GM23338 (cell line): Measurements from ENCODE around the gene STON2. TPM values are rescaled to one million over a fixed set of nuclear protein-coding genes. Genes with fewer than 3 reads are reported as not detected.

Source experiments
- ATAC-seq: fragments of 200-7000 bp; cut with Tn5 transposase; 3 replicates; pipeline ENCODE4 v1.9.1; 2020
- DNase-seq: peaks from one replicate; pipeline ENCODE4 v3.0.0-alpha.2; 2015; ENCODE audit warnings: low spot score
- H2AFZ ChIP-seq: fragments of 200-600 bp; sonication (generic); 2 replicates; pipeline ENCODE4 v1.8.0; 2016; ENCODE audit warnings: antibody characterized with exemption, mild to moderate bottlenecking, moderate library complexity
- H3F3A ChIP-seq: fragments of 200-600 bp; sonication (generic); replicated peaks from 2 replicates; pipeline ENCODE4 v1.8.0; 2017; ENCODE audit warnings: antibody characterized with exemption, mixed run types, low read depth
- H3K27ac ChIP-seq: fragments of 200-600 bp; sonication (generic); 2 replicates; pipeline ENCODE4 v1.6.1; 2016; ENCODE audit warnings: low read depth
- H3K27me3 ChIP-seq: fragments of 200-600 bp; sonication (generic); 2 replicates; pipeline ENCODE4 v1.8.0; 2016; ENCODE audit warnings: mild to moderate bottlenecking, mixed run types, moderate library complexity; ENCODE audit not compliant: insufficient read depth
- H3K36me3 ChIP-seq: fragments of 200-600 bp; sonication (generic); 2 replicates; pipeline ENCODE4 v1.8.0; 2016; ENCODE audit warnings: mild to moderate bottlenecking; ENCODE audit not compliant: insufficient read depth
- H3K4me1 ChIP-seq: fragments of 200-600 bp; sonication (generic); 2 replicates; pipeline ENCODE4 v1.8.0; 2016; ENCODE audit warnings: mild to moderate bottlenecking, moderate library complexity; ENCODE audit not compliant: insufficient read depth
- H3K4me2 ChIP-seq: fragments of 200-600 bp; sonication (generic); 2 replicates; pipeline ENCODE4 v1.7.1; 2017; ENCODE audit warnings: mixed run types
- H3K4me3 ChIP-seq: fragments of 200-600 bp; sonication (generic); 2 replicates; pipeline ENCODE4 v1.6.1; 2016; ENCODE audit warnings: mixed run types
- H3K79me2 ChIP-seq: fragments of 200-600 bp; sonication (generic); replicated peaks from 2 replicates; pipeline ENCODE4 v1.8.0; 2017; ENCODE audit warnings: mild to moderate bottlenecking; ENCODE audit not compliant: insufficient read depth
- H3K9me2 ChIP-seq: fragments of 200-600 bp; sonication (generic); 2 replicates; pipeline ENCODE4 v1.8.0; 2017; ENCODE audit not compliant: insufficient read depth
- H4K20me1 ChIP-seq: fragments of 200-600 bp; sonication (generic); replicated peaks from 2 replicates; pipeline ENCODE4 v1.8.0; 2017; ENCODE audit warnings: mild to moderate bottlenecking; ENCODE audit not compliant: insufficient read depth
- H3K27ac Mint-ChIP-seq: 2 replicates; pipeline ENCODE4 v1.8.0; 2020; ENCODE audit warnings: inconsistent platforms, mild to moderate bottlenecking, moderate library complexity, mixed read lengths
- H3K27me3 Mint-ChIP-seq: 3 replicates; pipeline ENCODE4 v1.8.0; 2022; ENCODE audit warnings: low read depth, mild to moderate bottlenecking, moderate library complexity, mixed read lengths, inconsistent platforms; ENCODE audit not compliant: insufficient read depth, poor library complexity
- H3K36me3 Mint-ChIP-seq: 3 replicates; pipeline ENCODE4 v1.8.0; 2021; ENCODE audit warnings: low read depth, mild to moderate bottlenecking, inconsistent platforms, moderate library complexity, mixed read lengths
- H3K4me1 Mint-ChIP-seq: 3 replicates; pipeline ENCODE4 v1.8.0; 2020; ENCODE audit warnings: mild to moderate bottlenecking, inconsistent platforms, mixed read lengths
- H3K4me3 Mint-ChIP-seq: 3 replicates; pipeline ENCODE4 v1.8.0; 2021; ENCODE audit warnings: moderate library complexity, mild to moderate bottlenecking, inconsistent platforms, mixed read lengths
- H3K9me3 Mint-ChIP-seq: 3 replicates; pipeline ENCODE4 v1.8.0; 2020; ENCODE audit warnings: moderate library complexity, mild to moderate bottlenecking, inconsistent platforms, mixed read lengths
- CREB1 ChIP-seq: fragments of 250-450 bp; sonication (Bioruptor Pico); IDR thresholded peaks from 2 replicates; pipeline ENCODE4 v1.5.0; 2020; ENCODE audit warnings: low read depth, mild to moderate bottlenecking, moderate library complexity
- EZH2 ChIP-seq: fragments of 200-600 bp; sonication (generic); IDR thresholded peaks from one replicate; pipeline ENCODE4 v1.8.0; 2017; ENCODE audit warnings: antibody characterized with exemption, mild to moderate bottlenecking, low read depth; ENCODE audit not compliant: unreplicated experiment
- EZH2phosphoT487 ChIP-seq: fragments of 200-600 bp; sonication (generic); IDR thresholded peaks from one replicate; pipeline ENCODE4 v1.8.1; 2018; ENCODE audit warnings: antibody characterized with exemption; ENCODE audit not compliant: unreplicated experiment
- JUNB ChIP-seq: IDR thresholded peaks from one replicate; pipeline ENCODE4 v1.6.1; 2016; ENCODE audit warnings: antibody characterized with exemption; ENCODE audit not compliant: unreplicated experiment
- NANOG ChIP-seq: IDR thresholded peaks from 2 replicates; pipeline ENCODE4 v1.6.1; 2016; ENCODE audit warnings: antibody characterized with exemption, borderline replicate concordance
- REST ChIP-seq: IDR thresholded peaks from one replicate; pipeline ENCODE4 v1.6.1; 2018; ENCODE audit warnings: antibody characterized with exemption; ENCODE audit not compliant: unreplicated experiment
- STAT1 ChIP-seq: IDR thresholded peaks from one replicate; pipeline ENCODE4 v1.6.1; 2016; ENCODE audit warnings: antibody characterized with exemption; ENCODE audit not compliant: unreplicated experiment
- ZNF114 ChIP-seq: fragments of 250-450 bp; sonication (Bioruptor Pico); IDR thresholded peaks from 2 replicates; pipeline ENCODE4 v1.5.0; 2020; ENCODE audit warnings: mild to moderate bottlenecking, moderate library complexity
- ZNF331 ChIP-seq: fragments of 250-450 bp; sonication (Bioruptor Pico); IDR thresholded peaks from 2 replicates; pipeline ENCODE4 v1.5.0; 2020; ENCODE audit warnings: low read depth, mild to moderate bottlenecking, moderate library complexity
- long read RNA-seq: library from polyadenylated mRNA; unstranded; transcript quantifications from one replicate; pipeline ENCODE4 v2.0.0, GENCODE V29; 2020; ENCODE audit not compliant: unreplicated experiment
- polyA plus RNA-seq: library from polyadenylated mRNA; unstranded; fragments of >200 nt; fragmentation: Nextera tagmentation; extraction: Ambion mirVana; gene quantifications from 2 replicates; pipeline ENCODE4 v1.2.1, GENCODE V29; 2016
- total RNA-seq: library from RNA; depleted of rRNA; stranded (reverse); fragments of >200 nt; shearing (Covaris generic); gene quantifications from 2 replicates; pipeline ENCODE4 v1.2.3, GENCODE V29; 2014; rRNA removed
- TF ChIP-seq, protein P1 (sequence below), 2 experiments: fragments of 200-600 bp in 1 of 2; sonication (generic) in 1 of 2; conservative IDR thresholded peaks; 2 replicates each; pipeline versions ENCODE4 v1.5.1 to v1.6.1; 2016 to 2017; ENCODE audit warnings: antibody characterized with exemption in 2 of 2, low read depth in 2 of 2, mild to moderate bottlenecking in 2 of 2, moderate library complexity in 1 of 2
- TF ChIP-seq, protein P2 (sequence below): fragments of 250-450 bp; sonication (Bioruptor Pico); IDR thresholded peaks from 2 replicates; pipeline ENCODE4 v1.5.0; 2020; ENCODE audit warnings: mild to moderate bottlenecking, moderate library complexity

The STON2 gene, protein sequence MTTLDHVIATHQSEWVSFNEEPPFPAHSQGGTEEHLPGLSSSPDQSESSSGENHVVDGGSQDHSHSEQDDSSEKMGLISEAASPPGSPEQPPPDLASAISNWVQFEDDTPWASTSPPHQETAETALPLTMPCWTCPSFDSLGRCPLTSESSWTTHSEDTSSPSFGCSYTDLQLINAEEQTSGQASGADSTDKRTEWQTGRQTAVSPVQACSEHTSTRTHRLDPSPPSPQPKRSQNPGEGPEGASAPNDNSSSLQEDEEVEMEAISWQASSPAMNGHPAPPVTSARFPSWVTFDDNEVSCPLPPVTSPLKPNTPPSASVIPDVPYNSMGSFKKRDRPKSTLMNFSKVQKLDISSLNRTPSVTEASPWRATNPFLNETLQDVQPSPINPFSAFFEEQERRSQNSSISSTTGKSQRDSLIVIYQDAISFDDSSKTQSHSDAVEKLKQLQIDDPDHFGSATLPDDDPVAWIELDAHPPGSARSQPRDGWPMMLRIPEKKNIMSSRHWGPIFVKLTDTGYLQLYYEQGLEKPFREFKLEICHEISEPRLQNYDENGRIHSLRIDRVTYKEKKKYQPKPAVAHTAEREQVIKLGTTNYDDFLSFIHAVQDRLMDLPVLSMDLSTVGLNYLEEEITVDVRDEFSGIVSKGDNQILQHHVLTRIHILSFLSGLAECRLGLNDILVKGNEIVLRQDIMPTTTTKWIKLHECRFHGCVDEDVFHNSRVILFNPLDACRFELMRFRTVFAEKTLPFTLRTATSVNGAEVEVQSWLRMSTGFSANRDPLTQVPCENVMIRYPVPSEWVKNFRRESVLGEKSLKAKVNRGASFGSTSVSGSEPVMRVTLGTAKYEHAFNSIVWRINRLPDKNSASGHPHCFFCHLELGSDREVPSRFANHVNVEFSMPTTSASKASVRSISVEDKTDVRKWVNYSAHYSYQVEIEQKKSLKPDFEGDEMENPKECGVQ
- total RNA-seq: 65.4 and 71.0 TPM in 2 replicates
- 8.2 and 9.5 TPM in 2 replicates for polyA plus RNA-seq
- long read RNA-seq, partial matches to known transcripts: 3 of 11 reads
- long read RNA-seq, other reads (novel, unspliced or antisense): 8 of 11 reads

- no peak within 1 kb of the TSS for H3K4me2 ChIP-seq
- Mint-ChIP-seq H3K27me3 (peaks cover 7% of the 10 kb centered on the region), H3K4me3 (no peak within 1 kb of the TSS)
- TF ChIP-seq JUNB: no peak
- TF ChIP-seq CREB1 (CRISPR knock-in tag): no peak
- no peak for TF ChIP-seq EZH2phosphoT487
- TF ChIP-seq, protein P1, sequence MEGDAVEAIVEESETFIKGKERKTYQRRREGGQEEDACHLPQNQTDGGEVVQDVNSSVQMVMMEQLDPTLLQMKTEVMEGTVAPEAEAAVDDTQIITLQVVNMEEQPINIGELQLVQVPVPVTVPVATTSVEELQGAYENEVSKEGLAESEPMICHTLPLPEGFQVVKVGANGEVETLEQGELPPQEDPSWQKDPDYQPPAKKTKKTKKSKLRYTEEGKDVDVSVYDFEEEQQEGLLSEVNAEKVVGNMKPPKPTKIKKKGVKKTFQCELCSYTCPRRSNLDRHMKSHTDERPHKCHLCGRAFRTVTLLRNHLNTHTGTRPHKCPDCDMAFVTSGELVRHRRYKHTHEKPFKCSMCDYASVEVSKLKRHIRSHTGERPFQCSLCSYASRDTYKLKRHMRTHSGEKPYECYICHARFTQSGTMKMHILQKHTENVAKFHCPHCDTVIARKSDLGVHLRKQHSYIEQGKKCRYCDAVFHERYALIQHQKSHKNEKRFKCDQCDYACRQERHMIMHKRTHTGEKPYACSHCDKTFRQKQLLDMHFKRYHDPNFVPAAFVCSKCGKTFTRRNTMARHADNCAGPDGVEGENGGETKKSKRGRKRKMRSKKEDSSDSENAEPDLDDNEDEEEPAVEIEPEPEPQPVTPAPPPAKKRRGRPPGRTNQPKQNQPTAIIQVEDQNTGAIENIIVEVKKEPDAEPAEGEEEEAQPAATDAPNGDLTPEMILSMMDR (conservative IDR thresholded peaks at IDR 0.05; ENCODE audit: low read depth in 2 of 2): no peak
- TF ChIP-seq, protein P2, sequence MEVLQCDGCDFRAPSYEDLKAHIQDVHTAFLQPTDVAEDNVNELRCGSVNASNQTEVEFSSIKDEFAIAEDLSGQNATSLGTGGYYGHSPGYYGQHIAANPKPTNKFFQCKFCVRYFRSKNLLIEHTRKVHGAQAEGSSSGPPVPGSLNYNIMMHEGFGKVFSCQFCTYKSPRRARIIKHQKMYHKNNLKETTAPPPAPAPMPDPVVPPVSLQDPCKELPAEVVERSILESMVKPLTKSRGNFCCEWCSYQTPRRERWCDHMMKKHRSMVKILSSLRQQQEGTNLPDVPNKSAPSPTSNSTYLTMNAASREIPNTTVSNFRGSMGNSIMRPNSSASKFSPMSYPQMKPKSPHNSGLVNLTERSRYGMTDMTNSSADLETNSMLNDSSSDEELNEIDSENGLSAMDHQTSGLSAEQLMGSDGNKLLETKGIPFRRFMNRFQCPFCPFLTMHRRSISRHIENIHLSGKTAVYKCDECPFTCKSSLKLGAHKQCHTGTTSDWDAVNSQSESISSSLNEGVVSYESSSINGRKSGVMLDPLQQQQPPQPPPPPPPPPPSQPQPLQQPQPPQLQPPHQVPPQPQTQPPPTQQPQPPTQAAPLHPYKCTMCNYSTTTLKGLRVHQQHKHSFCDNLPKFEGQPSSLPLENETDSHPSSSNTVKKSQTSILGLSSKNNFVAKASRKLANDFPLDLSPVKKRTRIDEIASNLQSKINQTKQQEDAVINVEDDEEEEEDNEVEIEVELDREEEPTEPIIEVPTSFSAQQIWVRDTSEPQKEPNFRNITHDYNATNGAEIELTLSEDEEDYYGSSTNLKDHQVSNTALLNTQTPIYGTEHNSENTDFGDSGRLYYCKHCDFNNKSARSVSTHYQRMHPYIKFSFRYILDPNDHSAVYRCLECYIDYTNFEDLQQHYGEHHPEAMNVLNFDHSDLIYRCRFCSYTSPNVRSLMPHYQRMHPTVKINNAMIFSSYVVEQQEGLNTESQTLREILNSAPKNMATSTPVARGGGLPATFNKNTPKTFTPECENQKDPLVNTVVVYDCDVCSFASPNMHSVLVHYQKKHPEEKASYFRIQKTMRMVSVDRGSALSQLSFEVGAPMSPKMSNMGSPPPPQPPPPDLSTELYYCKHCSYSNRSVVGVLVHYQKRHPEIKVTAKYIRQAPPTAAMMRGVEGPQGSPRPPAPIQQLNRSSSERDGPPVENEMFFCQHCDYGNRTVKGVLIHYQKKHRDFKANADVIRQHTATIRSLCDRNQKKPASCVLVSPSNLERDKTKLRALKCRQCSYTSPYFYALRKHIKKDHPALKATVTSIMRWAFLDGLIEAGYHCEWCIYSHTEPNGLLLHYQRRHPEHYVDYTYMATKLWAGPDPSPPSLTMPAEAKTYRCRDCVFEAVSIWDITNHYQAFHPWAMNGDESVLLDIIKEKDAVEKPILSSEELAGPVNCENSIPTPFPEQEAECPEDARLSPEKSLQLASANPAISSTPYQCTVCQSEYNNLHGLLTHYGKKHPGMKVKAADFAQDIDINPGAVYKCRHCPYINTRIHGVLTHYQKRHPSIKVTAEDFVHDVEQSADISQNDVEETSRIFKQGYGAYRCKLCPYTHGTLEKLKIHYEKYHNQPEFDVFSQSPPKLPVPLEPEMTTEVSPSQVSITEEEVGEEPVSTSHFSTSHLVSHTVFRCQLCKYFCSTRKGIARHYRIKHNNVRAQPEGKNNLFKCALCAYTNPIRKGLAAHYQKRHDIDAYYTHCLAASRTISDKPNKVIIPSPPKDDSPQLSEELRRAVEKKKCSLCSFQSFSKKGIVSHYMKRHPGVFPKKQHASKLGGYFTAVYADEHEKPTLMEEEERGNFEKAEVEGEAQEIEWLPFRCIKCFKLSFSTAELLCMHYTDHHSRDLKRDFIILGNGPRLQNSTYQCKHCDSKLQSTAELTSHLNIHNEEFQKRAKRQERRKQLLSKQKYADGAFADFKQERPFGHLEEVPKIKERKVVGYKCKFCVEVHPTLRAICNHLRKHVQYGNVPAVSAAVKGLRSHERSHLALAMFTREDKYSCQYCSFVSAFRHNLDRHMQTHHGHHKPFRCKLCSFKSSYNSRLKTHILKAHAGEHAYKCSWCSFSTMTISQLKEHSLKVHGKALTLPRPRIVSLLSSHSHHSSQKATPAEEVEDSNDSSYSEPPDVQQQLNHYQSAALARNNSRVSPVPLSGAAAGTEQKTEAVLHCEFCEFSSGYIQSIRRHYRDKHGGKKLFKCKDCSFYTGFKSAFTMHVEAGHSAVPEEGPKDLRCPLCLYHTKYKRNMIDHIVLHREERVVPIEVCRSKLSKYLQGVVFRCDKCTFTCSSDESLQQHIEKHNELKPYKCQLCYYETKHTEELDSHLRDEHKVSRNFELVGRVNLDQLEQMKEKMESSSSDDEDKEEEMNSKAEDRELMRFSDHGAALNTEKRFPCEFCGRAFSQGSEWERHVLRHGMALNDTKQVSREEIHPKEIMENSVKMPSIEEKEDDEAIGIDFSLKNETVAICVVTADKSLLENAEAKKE (CRISPR knock-in tag): no peak
- no peak for TF ChIP-seq REST
- no peak for TF ChIP-seq ZNF331
- no peak for TF ChIP-seq ZNF114 (CRISPR knock-in tag)
- no peak for TF ChIP-seq STAT1
- TF ChIP-seq NANOG: no peak
- no peak for TF ChIP-seq EZH2
These were observed at the start of gene STON2 for GRCh38 chr14:81400202-81400678. TSS of gene STON2 (minus strand) at chr14:81400324. CDS start at chr14:81398382, 1,942 bp downstream.

More at GRCh38 chr14:81400202-81400678, at the start of gene STON2:
- H3K9me2 ChIP-seq: no peaks in the 10 kb centered on the region
- DNase-seq (no peak), ATAC-seq (no peak; the same call in 2 of the 3 replicates)
- H3K27ac Mint-ChIP-seq: peak within 1 kb of the TSS; percentile 42
- H3K36me3 Mint-ChIP-seq: peaks cover 33% of the 10 kb centered on the region
- H3K4me1 Mint-ChIP-seq: peaks cover 11% of the 10 kb centered on the region
- no peaks in the 10 kb centered on the region for H3K27me3 ChIP-seq
- H4K20me1 ChIP-seq: peaks cover 5% of the 10 kb centered on the region
- H3K79me2 ChIP-seq: peaks cover 11% of the 10 kb centered on the region; the same call in 1 of the 2 replicates
- no peak within 1 kb of the TSS for H3K4me3 ChIP-seq
- H3K36me3 ChIP-seq: peaks cover 5% of the 10 kb centered on the region
- H3K9me3 Mint-ChIP-seq: no peaks in the 10 kb centered on the region
- H3F3A ChIP-seq: no peaks in the 10 kb centered on the region
- no peak within 1 kb of the TSS for H3K27ac ChIP-seq
- no peaks in the 10 kb centered on the region for H3K4me1 ChIP-seq
- no peak within 1 kb of the TSS for H2AFZ ChIP-seq
